HepG2 (cell line): ENCODE measurements around the gene UBFD1. TPM values are rescaled to one million over a fixed set of nuclear protein-coding genes. Genes with fewer than 3 reads are reported as not detected.

Experiments used
- AGO1 ChIP-seq: fragments of 200-400 bp; formaldehyde crosslinking; IDR thresholded peaks from 2 replicates; pipeline ENCODE4 v1.6.1; 2017; ENCODE audit warnings: mild to moderate bottlenecking, low read depth, low read length, moderate library complexity; ENCODE audit not compliant: poor library complexity, severe bottlenecking
- AGO2 ChIP-seq: fragments of 200-400 bp; formaldehyde crosslinking; optimal IDR thresholded peaks from 2 replicates; pipeline ENCODE3; 2017; ENCODE audit warnings: mild to moderate bottlenecking, low read depth, low read length, moderate library complexity
- BHLHE40 ChIP-seq: IDR thresholded peaks from 2 replicates; pipeline ENCODE4 v1.6.1; 2011; ENCODE audit warnings: low read length, improper control_type of control experiment
- BORCS8-MEF2B ChIP-seq: sonication (generic); formaldehyde crosslinking; IDR thresholded peaks from 2 replicates; pipeline ENCODE4 v1.8.0; 2022; ENCODE audit warnings: mild to moderate bottlenecking, missing genetic modification reagents
- CBX5 ChIP-seq: sonication (generic); formaldehyde crosslinking; IDR thresholded peaks from 2 replicates; pipeline ENCODE4 v1.4.0; 2020; ENCODE audit warnings: missing genetic modification reagents, borderline replicate concordance
- MAFG ChIP-seq: sonication (generic); formaldehyde crosslinking; IDR thresholded peaks from 2 replicates; pipeline ENCODE4 v1.5.1; 2020; ENCODE audit warnings: mild to moderate bottlenecking, missing genetic modification reagents
- PRMT3 ChIP-seq: sonication (generic); formaldehyde crosslinking; IDR thresholded peaks from 2 replicates; pipeline ENCODE4 v1.8.1; 2022; ENCODE audit warnings: low read depth, mild to moderate bottlenecking, moderate library complexity, missing genetic modification reagents, borderline replicate concordance
- SRY ChIP-seq: sonication (generic); formaldehyde crosslinking; IDR thresholded peaks from 2 replicates; pipeline ENCODE4 v1.8.0; 2022; ENCODE audit warnings: mild to moderate bottlenecking, missing genetic modification reagents
- TCF7 ChIP-seq: sonication (generic); IDR thresholded peaks from 2 replicates; pipeline ENCODE4 v1.6.1; 2016; ENCODE audit warnings: antibody characterized with exemption, low read depth
- TEAD2 ChIP-seq: sonication (generic); formaldehyde crosslinking; IDR thresholded peaks from 2 replicates; pipeline ENCODE4 v1.9.0; 2021; ENCODE audit warnings: missing genetic modification reagents
- ZNF121 ChIP-seq: sonication (generic); formaldehyde crosslinking; IDR thresholded peaks from 2 replicates; pipeline ENCODE4 v1.5.0; 2020; ENCODE audit warnings: mild to moderate bottlenecking, missing genetic modification reagents
- ZNF138 ChIP-seq: sonication (generic); formaldehyde crosslinking; IDR thresholded peaks from 2 replicates; pipeline ENCODE4 v1.5.0; 2020; ENCODE audit warnings: mild to moderate bottlenecking, low read depth, missing genetic modification reagents
- ZNF558 ChIP-seq: sonication (generic); formaldehyde crosslinking; IDR thresholded peaks from 2 replicates; pipeline ENCODE4 v1.9.0; 2022; ENCODE audit warnings: mild to moderate bottlenecking, missing genetic modification reagents, borderline replicate concordance
- ZNF589 ChIP-seq: sonication (generic); formaldehyde crosslinking; conservative IDR thresholded peaks from 2 replicates; pipeline ENCODE4 v1.8.0; 2022; ENCODE audit warnings: mild to moderate bottlenecking, moderate library complexity, missing genetic modification reagents
- polyA plus RNA-seq, 8 experiments: library from polyadenylated mRNA; depleted of rRNA in 3 of 8; stranded (reverse) in 7 of 8; unstranded in 1 of 8; fragments of >200 nt; fragmentation: Illumina TruSeq in 4 of 8; extraction: Trizol in 4 of 8; gene quantifications; 2 replicates each; pipeline versions ENCODE4 v1.2.1 to v1.2.3, GENCODE V29; 2011 to 2016; ENCODE audit warnings: low read depth in 4 of 8, missing spikeins in 1 of 8, mixed read lengths in 1 of 8; ENCODE audit not compliant: insufficient read depth in 1 of 8
- total RNA-seq, 5 experiments: library from RNA; depleted of rRNA; stranded (reverse); fragments of >200 nt; fragmentation: Illumina TruSeq; extraction: Trizol; gene quantifications; 2 replicates each; pipeline ENCODE4 v1.2.3, GENCODE V29; 2016; ENCODE audit warnings: low read depth in 1 of 5
- TF ChIP-seq, protein P1 (sequence below): sonication (generic); formaldehyde crosslinking; IDR thresholded peaks from 2 replicates; pipeline ENCODE4 v1.8.1; 2023; ENCODE audit warnings: mild to moderate bottlenecking, missing genetic modification reagents
- TF ChIP-seq, protein P2 (sequence below): sonication (generic); formaldehyde crosslinking; IDR thresholded peaks from 2 replicates; pipeline ENCODE4 v1.5.1; 2020; ENCODE audit warnings: mild to moderate bottlenecking, missing genetic modification reagents, borderline replicate concordance
- TF ChIP-seq, protein P3 (sequence below): IDR thresholded peaks from 2 replicates; pipeline ENCODE4 v1.6.1; 2016; ENCODE audit warnings: low read depth, control low read depth

Gene UBFD1
- total and polyA plus RNA-seq, 2 of the 13 experiments (the other 11 are each of a cell fraction or from before 2014, with no cell fraction given) = 100 to 111 TPM

DNA sequence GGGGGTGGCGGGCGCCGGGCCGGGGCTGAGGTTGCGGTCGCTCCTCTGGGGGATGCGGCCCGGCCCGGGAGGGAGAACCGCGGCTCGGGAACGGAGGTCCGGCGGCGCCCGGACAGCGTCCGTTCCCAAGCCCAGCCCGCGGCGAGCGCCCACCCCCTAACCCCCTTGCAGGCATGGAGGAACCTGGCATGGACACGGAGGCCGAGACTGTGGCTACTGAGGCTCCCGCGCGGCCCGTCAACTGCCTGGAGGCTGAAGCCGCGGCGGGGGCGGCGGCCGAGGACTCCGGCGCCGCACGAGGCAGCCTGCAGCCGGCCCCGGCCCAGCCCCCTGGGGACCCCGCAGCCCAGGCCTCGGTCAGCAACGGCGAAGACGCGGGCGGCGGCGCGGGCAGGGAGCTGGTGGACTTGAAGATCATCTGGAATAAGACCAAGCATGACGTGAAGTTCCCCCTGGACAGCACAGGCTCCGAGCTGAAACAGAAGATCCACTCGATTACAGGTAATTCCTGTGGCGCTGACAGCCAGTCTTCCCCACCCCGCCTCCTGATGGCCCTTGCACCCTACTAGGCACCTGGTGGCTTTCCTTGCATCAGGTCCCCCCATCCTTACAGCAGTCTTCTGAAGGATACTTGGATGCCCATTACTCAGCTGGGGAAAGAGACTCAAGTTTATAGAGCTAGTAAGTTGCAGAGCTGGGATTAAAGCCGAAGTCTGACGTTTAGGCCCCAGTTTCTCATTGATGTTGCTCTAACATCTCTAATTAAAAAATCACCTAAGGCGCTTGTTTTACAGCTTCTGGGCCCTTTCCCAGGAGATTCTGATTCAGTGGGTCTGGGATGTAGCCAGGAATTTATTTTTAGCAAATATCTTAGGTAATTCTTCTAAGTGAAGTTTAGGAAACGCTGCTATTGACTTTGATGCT lies 514 bp downstream of the UBFD1 start (continued):
- TF ChIP-seq TEAD2 (CRISPR knock-in tag) (peak; percentile 22; the same call in 1 of the 2 replicates), PRMT3 (CRISPR knock-in tag) (no peak), ZNF138 (peak; percentile 89; the same call in 1 of the 2 replicates), BHLHE40 (no peak), ZNF121 (CRISPR knock-in tag) (no peak), AGO1 (peak; percentile 69), SRY (peak; percentile 57; the same call in 1 of the 2 replicates), BORCS8-MEF2B (peak; percentile 4; the same call in 1 of the 2 replicates), ZNF589 (no peak), TCF7 (no peak), AGO2 (peak; percentile 54), MAFG (0 out of 2 replicates have a peak, but pooled peaks have one; percentile 36), ZNF558 (0 out of 2 replicates have a peak, but pooled peaks have one; percentile 47), CBX5 (CRISPR knock-in tag) (no peak)
- TF ChIP-seq, protein P1, sequence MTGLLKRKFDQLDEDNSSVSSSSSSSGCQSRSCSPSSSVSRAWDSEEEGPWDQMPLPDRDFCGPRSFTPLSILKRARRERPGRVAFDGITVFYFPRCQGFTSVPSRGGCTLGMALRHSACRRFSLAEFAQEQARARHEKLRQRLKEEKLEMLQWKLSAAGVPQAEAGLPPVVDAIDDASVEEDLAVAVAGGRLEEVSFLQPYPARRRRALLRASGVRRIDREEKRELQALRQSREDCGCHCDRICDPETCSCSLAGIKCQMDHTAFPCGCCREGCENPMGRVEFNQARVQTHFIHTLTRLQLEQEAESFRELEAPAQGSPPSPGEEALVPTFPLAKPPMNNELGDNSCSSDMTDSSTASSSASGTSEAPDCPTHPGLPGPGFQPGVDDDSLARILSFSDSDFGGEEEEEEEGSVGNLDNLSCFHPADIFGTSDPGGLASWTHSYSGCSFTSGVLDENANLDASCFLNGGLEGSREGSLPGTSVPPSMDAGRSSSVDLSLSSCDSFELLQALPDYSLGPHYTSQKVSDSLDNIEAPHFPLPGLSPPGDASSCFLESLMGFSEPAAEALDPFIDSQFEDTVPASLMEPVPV (CRISPR knock-in tag) = 0 out of 2 replicates have a peak, but pooled peaks have one; percentile 34
- TF ChIP-seq, protein P2, sequence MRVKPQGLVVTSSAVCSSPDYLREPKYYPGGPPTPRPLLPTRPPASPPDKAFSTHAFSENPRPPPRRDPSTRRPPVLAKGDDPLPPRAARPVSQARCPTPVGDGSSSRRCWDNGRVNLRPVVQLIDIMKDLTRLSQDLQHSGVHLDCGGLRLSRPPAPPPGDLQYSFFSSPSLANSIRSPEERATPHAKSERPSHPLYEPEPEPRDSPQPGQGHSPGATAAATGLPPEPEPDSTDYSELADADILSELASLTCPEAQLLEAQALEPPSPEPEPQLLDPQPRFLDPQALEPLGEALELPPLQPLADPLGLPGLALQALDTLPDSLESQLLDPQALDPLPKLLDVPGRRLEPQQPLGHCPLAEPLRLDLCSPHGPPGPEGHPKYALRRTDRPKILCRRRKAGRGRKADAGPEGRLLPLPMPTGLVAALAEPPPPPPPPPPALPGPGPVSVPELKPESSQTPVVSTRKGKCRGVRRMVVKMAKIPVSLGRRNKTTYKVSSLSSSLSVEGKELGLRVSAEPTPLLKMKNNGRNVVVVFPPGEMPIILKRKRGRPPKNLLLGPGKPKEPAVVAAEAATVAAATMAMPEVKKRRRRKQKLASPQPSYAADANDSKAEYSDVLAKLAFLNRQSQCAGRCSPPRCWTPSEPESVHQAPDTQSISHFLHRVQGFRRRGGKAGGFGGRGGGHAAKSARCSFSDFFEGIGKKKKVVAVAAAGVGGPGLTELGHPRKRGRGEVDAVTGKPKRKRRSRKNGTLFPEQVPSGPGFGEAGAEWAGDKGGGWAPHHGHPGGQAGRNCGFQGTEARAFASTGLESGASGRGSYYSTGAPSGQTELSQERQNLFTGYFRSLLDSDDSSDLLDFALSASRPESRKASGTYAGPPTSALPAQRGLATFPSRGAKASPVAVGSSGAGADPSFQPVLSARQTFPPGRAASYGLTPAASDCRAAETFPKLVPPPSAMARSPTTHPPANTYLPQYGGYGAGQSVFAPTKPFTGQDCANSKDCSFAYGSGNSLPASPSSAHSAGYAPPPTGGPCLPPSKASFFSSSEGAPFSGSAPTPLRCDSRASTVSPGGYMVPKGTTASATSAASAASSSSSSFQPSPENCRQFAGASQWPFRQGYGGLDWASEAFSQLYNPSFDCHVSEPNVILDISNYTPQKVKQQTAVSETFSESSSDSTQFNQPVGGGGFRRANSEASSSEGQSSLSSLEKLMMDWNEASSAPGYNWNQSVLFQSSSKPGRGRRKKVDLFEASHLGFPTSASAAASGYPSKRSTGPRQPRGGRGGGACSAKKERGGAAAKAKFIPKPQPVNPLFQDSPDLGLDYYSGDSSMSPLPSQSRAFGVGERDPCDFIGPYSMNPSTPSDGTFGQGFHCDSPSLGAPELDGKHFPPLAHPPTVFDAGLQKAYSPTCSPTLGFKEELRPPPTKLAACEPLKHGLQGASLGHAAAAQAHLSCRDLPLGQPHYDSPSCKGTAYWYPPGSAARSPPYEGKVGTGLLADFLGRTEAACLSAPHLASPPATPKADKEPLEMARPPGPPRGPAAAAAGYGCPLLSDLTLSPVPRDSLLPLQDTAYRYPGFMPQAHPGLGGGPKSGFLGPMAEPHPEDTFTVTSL (CRISPR knock-in tag) = no peak
- TF ChIP-seq, protein P3, sequence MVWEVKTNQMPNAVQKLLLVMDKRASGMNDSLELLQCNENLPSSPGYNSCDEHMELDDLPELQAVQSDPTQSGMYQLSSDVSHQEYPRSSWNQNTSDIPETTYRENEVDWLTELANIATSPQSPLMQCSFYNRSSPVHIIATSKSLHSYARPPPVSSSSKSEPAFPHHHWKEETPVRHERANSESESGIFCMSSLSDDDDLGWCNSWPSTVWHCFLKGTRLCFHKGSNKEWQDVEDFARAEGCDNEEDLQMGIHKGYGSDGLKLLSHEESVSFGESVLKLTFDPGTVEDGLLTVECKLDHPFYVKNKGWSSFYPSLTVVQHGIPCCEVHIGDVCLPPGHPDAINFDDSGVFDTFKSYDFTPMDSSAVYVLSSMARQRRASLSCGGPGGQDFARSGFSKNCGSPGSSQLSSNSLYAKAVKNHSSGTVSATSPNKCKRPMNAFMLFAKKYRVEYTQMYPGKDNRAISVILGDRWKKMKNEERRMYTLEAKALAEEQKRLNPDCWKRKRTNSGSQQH = no peak
